22Rv1 (cell line): ENCODE measurements around the gene PALLD.

Experiments used
- ZFX ChIP-seq: fragments of 450-650 bp; IDR thresholded peaks from 2 replicates; pipeline ENCODE4 v1.6.1; 2017; ENCODE audit warnings: antibody characterized with exemption, borderline replicate concordance
- TF ChIP-seq, protein P1 (sequence below): fragments of 450-650 bp; IDR thresholded peaks from 2 replicates; pipeline ENCODE4 v1.5.1; 2017; ENCODE audit warnings: mild to moderate bottlenecking

- TF ChIP-seq, protein P1, sequence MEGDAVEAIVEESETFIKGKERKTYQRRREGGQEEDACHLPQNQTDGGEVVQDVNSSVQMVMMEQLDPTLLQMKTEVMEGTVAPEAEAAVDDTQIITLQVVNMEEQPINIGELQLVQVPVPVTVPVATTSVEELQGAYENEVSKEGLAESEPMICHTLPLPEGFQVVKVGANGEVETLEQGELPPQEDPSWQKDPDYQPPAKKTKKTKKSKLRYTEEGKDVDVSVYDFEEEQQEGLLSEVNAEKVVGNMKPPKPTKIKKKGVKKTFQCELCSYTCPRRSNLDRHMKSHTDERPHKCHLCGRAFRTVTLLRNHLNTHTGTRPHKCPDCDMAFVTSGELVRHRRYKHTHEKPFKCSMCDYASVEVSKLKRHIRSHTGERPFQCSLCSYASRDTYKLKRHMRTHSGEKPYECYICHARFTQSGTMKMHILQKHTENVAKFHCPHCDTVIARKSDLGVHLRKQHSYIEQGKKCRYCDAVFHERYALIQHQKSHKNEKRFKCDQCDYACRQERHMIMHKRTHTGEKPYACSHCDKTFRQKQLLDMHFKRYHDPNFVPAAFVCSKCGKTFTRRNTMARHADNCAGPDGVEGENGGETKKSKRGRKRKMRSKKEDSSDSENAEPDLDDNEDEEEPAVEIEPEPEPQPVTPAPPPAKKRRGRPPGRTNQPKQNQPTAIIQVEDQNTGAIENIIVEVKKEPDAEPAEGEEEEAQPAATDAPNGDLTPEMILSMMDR = no peak
- TF ChIP-seq ZFX = no peak
These were observed 433.8 kb downstream of the PALLD start for GRCh38 chr4:168930413-168931196.
